ENCODE data around the gene CACFD1.

Gene CACFD1

GRCh38 chr9:133474853-133475252 is 15.1 kb downstream of the CACFD1 start:
- ATAC-seq: no peak
- TF ChIP-seq ARNTL (CRISPR knock-in tag; IDR thresholded peaks at IDR 0.05; ENCODE audit: borderline replicate concordance, low read depth) (no peak), BACH2 (CRISPR knock-in tag; IDR thresholded peaks at IDR 0.05; ENCODE audit: borderline replicate concordance) (no peak), CSDC2 (CRISPR knock-in tag; IDR thresholded peaks at IDR 0.05) (no peak), OSR1 (CRISPR knock-in tag; IDR thresholded peaks at IDR 0.05) (no peak), POU6F1 (CRISPR knock-in tag; IDR thresholded peaks at IDR 0.05; ENCODE audit: borderline replicate concordance, low read depth) (no peak), TCF4 (CRISPR knock-in tag; IDR thresholded peaks at IDR 0.05; ENCODE audit: borderline replicate concordance) (no peak), ZFP30 (CRISPR knock-in tag; IDR thresholded peaks at IDR 0.05) (no peak), CSRNP3 (CRISPR knock-in tag; IDR thresholded peaks at IDR 0.05) (no peak), RARB (CRISPR knock-in tag; IDR thresholded peaks at IDR 0.05) (no peak), PPARA (CRISPR knock-in tag; IDR thresholded peaks at IDR 0.05; ENCODE audit: borderline replicate concordance) (no peak), ESRRG (CRISPR knock-in tag; IDR thresholded peaks at IDR 0.05) (no peak), CREB5 (CRISPR knock-in tag; IDR thresholded peaks at IDR 0.05; ENCODE audit: low read depth) (no peak), ZNF565 (CRISPR knock-in tag; conservative IDR thresholded peaks at IDR 0.05; ENCODE audit: low read depth) (no peak), TOX (CRISPR knock-in tag; IDR thresholded peaks at IDR 0.05; ENCODE audit: borderline replicate concordance) (no peak)

- no peak for ATAC-seq
- TF ChIP-seq PATZ1 (CRISPR knock-in tag; IDR thresholded peaks at IDR 0.05; ENCODE audit: borderline replicate concordance) (no peak), BACH2 (CRISPR knock-in tag; IDR thresholded peaks at IDR 0.05; ENCODE audit: borderline replicate concordance) (no peak), ESRRG (CRISPR knock-in tag; IDR thresholded peaks at IDR 0.05) (no peak), ZC3H10 (CRISPR knock-in tag; IDR thresholded peaks at IDR 0.05) (no peak), CSRNP3 (CRISPR knock-in tag; IDR thresholded peaks at IDR 0.05) (no peak), ZFP30 (CRISPR knock-in tag; IDR thresholded peaks at IDR 0.05) (no peak), GLIS3 (CRISPR knock-in tag; IDR thresholded peaks at IDR 0.05) (no peak), ZNF70 (CRISPR knock-in tag; IDR thresholded peaks at IDR 0.05) (no peak), CREB5 (CRISPR knock-in tag; IDR thresholded peaks at IDR 0.05; ENCODE audit: low read depth) (no peak), OSR1 (CRISPR knock-in tag; IDR thresholded peaks at IDR 0.05) (no peak), POU6F1 (CRISPR knock-in tag; IDR thresholded peaks at IDR 0.05; ENCODE audit: borderline replicate concordance, low read depth) (no peak), TOX (CRISPR knock-in tag; IDR thresholded peaks at IDR 0.05; ENCODE audit: borderline replicate concordance) (no peak), ARNTL (CRISPR knock-in tag; IDR thresholded peaks at IDR 0.05; ENCODE audit: borderline replicate concordance, low read depth) (no peak), PPARA (CRISPR knock-in tag; IDR thresholded peaks at IDR 0.05; ENCODE audit: borderline replicate concordance) (no peak), CSDC2 (CRISPR knock-in tag; IDR thresholded peaks at IDR 0.05) (no peak), ISL1 (CRISPR knock-in tag; IDR thresholded peaks at IDR 0.05) (no peak), ZFP3 (CRISPR knock-in tag; IDR thresholded peaks at IDR 0.05) (no peak), ZNF565 (CRISPR knock-in tag; conservative IDR thresholded peaks at IDR 0.05; ENCODE audit: low read depth) (no peak)
Measured at GRCh38 chr9:133475292-133476012, 15.7 kb downstream of the CACFD1 start.

Data from SK-N-SH treated with all-trans-retinoic acid at 6 μM for 48 hours (cell line).